Peyer's patch (tissue), 4 donors: ENCODE measurements around the gene RAB6C. TPM values are rescaled to one million over a fixed set of nuclear protein-coding genes. Genes with fewer than 3 reads are reported as not detected.
"Not testable (repeated sequence)": the region's sequence is repeated elsewhere in the genome, so short reads cannot be mapped to it uniquely, and the experiment has no call there.

Experiments used
- DNase-seq, 3 donors: peaks; one replicate each; pipeline ENCODE4 v3.0.0-alpha.2; 2017 to 2019
- H3K27ac ChIP-seq, 4 donors: fragments of 200-600 bp; sonication (generic); one replicate each; pipeline ENCODE4 v1.5.1; 2016 to 2019
- H3K27me3 ChIP-seq, 2 donors: fragments of 200-600 bp; sonication (generic); one replicate each; pipeline ENCODE4 v1.5.1; 2019
- H3K36me3 ChIP-seq, 3 donors: fragments of 200-600 bp; sonication (generic); one replicate each; pipeline ENCODE4 v1.5.1; 2016 to 2019
- H3K4me1 ChIP-seq, 4 donors: fragments of 200-600 bp; sonication (generic); one replicate each; pipeline ENCODE4 v1.5.1; 2016 to 2019
- H3K4me3 ChIP-seq, 4 donors: fragments of 200-600 bp; sonication (generic); 1 replicate in 3 of 4; 2 replicates in 1 of 4; pipeline ENCODE4 v1.5.1; 2016 to 2019; ENCODE audit warnings: mild to moderate bottlenecking in 1 of 4
- H3K9me3 ChIP-seq, 4 donors: fragments of 200-600 bp; sonication (generic); one replicate each; pipeline ENCODE4 v1.5.1; 2016 to 2019; ENCODE audit warnings: mild to moderate bottlenecking in 1 of 4
- CTCF ChIP-seq, 6 experiments: fragments of 450-650 bp in 4 of 6; fragments of 200-600 bp in 2 of 6; sonication (generic) in 1 of 6; IDR thresholded peaks; one replicate each; pipeline ENCODE4 v1.5.1; 2017 to 2019; ENCODE audit warnings: antibody characterized with exemption in 6 of 6, mild to moderate bottlenecking in 3 of 6, moderate library complexity in 1 of 6
- POLR2A ChIP-seq, 2 donors: fragments of 450-650 bp; IDR thresholded peaks; one replicate each; pipeline ENCODE4 v1.5.1; 2017; ENCODE audit warnings: antibody characterized with exemption in 2 of 2, mild to moderate bottlenecking in 2 of 2, moderate library complexity in 2 of 2
- total RNA-seq, 4 donors: library from RNA; depleted of rRNA; stranded (reverse); fragments of >200 nt; gene quantifications; one replicate each; pipeline ENCODE4 v1.1.0, GENCODE V29; 2016

The RAB6C gene
- total RNA-seq, 4 donors from 2014 or later, result not detected

- Histone ChIP-seq H3K27me3 (no peaks in the 10 kb centered on the region), H3K27ac (no peak overlapping the region), H3K36me3 (no peaks in the 10 kb centered on the region), H3K9me3 (no peaks in the 10 kb centered on the region), H3K4me1 (no peaks in the 10 kb centered on the region), H3K4me3 (no peak overlapping the region)
- DNase-seq, result no peak
- TF ChIP-seq POLR2A (IDR thresholded peaks at IDR 0.05), result no peak
- TF ChIP-seq CTCF (IDR thresholded peaks at IDR 0.05), result no peak
Measured at GRCh38 chr2:129977986-129978385, 1.5 kb upstream of the RAB6C start.

GRCh38 chr2:129980246-129980645 is 780 bp downstream of the RAB6C start:
- not testable (repeated sequence) for H3K36me3 ChIP-seq, H3K9me3 ChIP-seq, H3K4me1 ChIP-seq, DNase-seq, H3K27ac ChIP-seq, H3K27me3 ChIP-seq
- peak overlapping the region in 1 of 4 donors; percentile 43 for H3K4me3 ChIP-seq

- H3K9me3 ChIP-seq, DNase-seq, H3K4me1 ChIP-seq, H3K4me3 ChIP-seq, H3K27ac ChIP-seq, H3K36me3 ChIP-seq, H3K27me3 ChIP-seq: not testable (repeated sequence)
Measured at GRCh38 chr2:129981689-129982088, 2.2 kb downstream of the RAB6C start.

- Histone ChIP-seq H3K4me3 (no peak overlapping the region), H3K4me1 (no peaks in the 10 kb centered on the region), H3K27me3 (no peaks in the 10 kb centered on the region), H3K36me3 (no peaks in the 10 kb centered on the region), H3K27ac (no peak overlapping the region), H3K9me3 (no peaks in the 10 kb centered on the region)
- DNase-seq, result no peak
- no peak for TF ChIP-seq CTCF (IDR thresholded peaks at IDR 0.05)
- no peak for TF ChIP-seq POLR2A (IDR thresholded peaks at IDR 0.05)
Measured at GRCh38 chr2:129984426-129984825, 5.0 kb downstream of the RAB6C start.

- not testable (repeated sequence) for H3K36me3 ChIP-seq, H3K4me3 ChIP-seq, DNase-seq, H3K9me3 ChIP-seq, H3K4me1 ChIP-seq, H3K27me3 ChIP-seq, H3K27ac ChIP-seq
Measured at GRCh38 chr2:129992415-129993006, 13.0 kb downstream of the RAB6C start.

- H3K9me3 ChIP-seq, DNase-seq, H3K27me3 ChIP-seq, H3K27ac ChIP-seq, H3K36me3 ChIP-seq, H3K4me1 ChIP-seq, H3K4me3 ChIP-seq: not testable (repeated sequence)
Measured at GRCh38 chr2:129993151-129993550, 13.7 kb downstream of the RAB6C start.

GRCh38 chr2:129996657-129997237 is 17.3 kb downstream of the RAB6C start:
- H3K27me3 ChIP-seq, H3K27ac ChIP-seq, H3K4me3 ChIP-seq, DNase-seq, H3K4me1 ChIP-seq, H3K9me3 ChIP-seq, H3K36me3 ChIP-seq: not testable (repeated sequence)

GRCh38 chr2:129998771-129999170 is 19.3 kb downstream of the RAB6C start:
- not testable (repeated sequence) for H3K27me3 ChIP-seq, H3K9me3 ChIP-seq, H3K4me3 ChIP-seq, H3K27ac ChIP-seq, DNase-seq, H3K4me1 ChIP-seq, H3K36me3 ChIP-seq

- not testable (repeated sequence) for H3K9me3 ChIP-seq, H3K4me1 ChIP-seq, H3K27ac ChIP-seq, DNase-seq, H3K27me3 ChIP-seq, H3K4me3 ChIP-seq, H3K36me3 ChIP-seq
Measured at GRCh38 chr2:130005862-130006261, 26.4 kb downstream of the RAB6C start.

- H3K4me1 ChIP-seq, result not testable (repeated sequence)
Measured at GRCh38 chr2:130016701-130017100, 37.2 kb downstream of the RAB6C start.

More at GRCh38 chr2:130016701-130017100, 37.2 kb downstream of the RAB6C start:
- not testable (repeated sequence) for H3K27me3 ChIP-seq, H3K36me3 ChIP-seq, H3K27ac ChIP-seq, H3K9me3 ChIP-seq, H3K4me3 ChIP-seq, DNase-seq
